ENCODE measurements around the gene TRPC5OS. TPM values are rescaled to one million over a fixed set of nuclear protein-coding genes. Genes with fewer than 3 reads are reported as not detected.

TRPC5OS gene
- total and polyA plus RNA-seq, 2 of the 13 experiments (the other 11 are each of a cell fraction or from before 2014, with no cell fraction given): not detected

DNA sequence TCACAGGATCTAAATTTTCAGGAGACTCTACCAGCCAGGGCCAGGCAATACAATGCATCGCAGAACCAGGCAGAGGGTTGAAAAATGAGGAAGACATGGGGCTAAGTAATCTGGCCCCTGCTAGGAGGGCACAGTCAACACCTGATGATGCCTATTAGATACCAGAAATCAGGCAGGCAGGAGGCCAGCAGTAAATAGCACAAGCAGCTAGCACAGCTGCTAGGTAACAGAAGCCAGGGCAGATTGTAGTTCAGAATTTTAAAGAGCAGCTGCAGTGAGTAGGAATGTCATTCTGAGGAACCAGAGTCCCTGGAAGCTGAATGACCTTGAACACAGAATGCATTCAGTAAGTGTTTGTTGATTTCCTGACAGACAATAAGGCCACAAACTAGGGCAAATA is 38.8 kb upstream of the TRPC5OS start:
- in situ Hi-C loops (cut with HindIII; ENCODE audit: extremely low pct_ligation_motif_present, low pct_unique_long_range_greater_than_20kb): no loop called here
- Histone ChIP-seq H2AFZ (ENCODE audit: low read length) (no peak overlapping the region), H3K4me1 (ENCODE audit: insufficient read depth, low read length) (no peaks in the 10 kb centered on the region), H3K27me3 (ENCODE audit: control insufficient read depth in 1 of 2, insufficient read depth in 2 of 2, low read length in 2 of 2) (no peaks in the 10 kb centered on the region), H3K4me3 (replicated peaks in 1 of 3; ENCODE audit: insufficient read depth in 1 of 3, low read depth in 2 of 3, low read length in 3 of 3) (no peak overlapping the region), H3K36me3 (replicated peaks in 1 of 2; ENCODE audit: control insufficient read depth in 1 of 2, insufficient read depth in 2 of 2, low read length in 2 of 2) (no peaks in the 10 kb centered on the region), H4K20me1 (ENCODE audit: insufficient read depth, low read length) (no peaks in the 10 kb centered on the region), H3K27ac (ENCODE audit: extremely low read length, insufficient read depth, low read length) (no peak overlapping the region), H3K9ac (ENCODE audit: insufficient read depth, low read depth, low read length) (no peak overlapping the region), H3K4me2 (ENCODE audit: low read depth, low read length) (no peak overlapping the region), H3K79me2 (ENCODE audit: insufficient read depth, low read length) (no peaks in the 10 kb centered on the region), H3K9me3 (ENCODE audit: low read length) (no peaks in the 10 kb centered on the region)
- intact Hi-C loops (cut with micrococcal nuclease; ENCODE audit: unreplicated experiment): no loop called here
- no peak for FAIRE-seq
- no CpG with 5 or more reads among the region's 1 CpG for WGBS (ENCODE audit: low lambda C conversion rate)
- TF ChIP-seq GTF2F1 (IDR thresholded peaks at IDR 0.05; ENCODE audit: low read length): no peak
- TF ChIP-seq, protein P1, sequence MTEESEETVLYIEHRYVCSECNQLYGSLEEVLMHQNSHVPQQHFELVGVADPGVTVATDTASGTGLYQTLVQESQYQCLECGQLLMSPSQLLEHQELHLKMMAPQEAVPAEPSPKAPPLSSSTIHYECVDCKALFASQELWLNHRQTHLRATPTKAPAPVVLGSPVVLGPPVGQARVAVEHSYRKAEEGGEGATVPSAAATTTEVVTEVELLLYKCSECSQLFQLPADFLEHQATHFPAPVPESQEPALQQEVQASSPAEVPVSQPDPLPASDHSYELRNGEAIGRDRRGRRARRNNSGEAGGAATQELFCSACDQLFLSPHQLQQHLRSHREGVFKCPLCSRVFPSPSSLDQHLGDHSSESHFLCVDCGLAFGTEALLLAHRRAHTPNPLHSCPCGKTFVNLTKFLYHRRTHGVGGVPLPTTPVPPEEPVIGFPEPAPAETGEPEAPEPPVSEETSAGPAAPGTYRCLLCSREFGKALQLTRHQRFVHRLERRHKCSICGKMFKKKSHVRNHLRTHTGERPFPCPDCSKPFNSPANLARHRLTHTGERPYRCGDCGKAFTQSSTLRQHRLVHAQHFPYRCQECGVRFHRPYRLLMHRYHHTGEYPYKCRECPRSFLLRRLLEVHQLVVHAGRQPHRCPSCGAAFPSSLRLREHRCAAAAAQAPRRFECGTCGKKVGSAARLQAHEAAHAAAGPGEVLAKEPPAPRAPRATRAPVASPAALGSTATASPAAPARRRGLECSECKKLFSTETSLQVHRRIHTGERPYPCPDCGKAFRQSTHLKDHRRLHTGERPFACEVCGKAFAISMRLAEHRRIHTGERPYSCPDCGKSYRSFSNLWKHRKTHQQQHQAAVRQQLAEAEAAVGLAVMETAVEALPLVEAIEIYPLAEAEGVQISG (CRISPR knock-in tag; IDR thresholded peaks at IDR 0.05): no peak
- TF ChIP-seq POLR2A (IDR thresholded peaks at IDR 0.05; ENCODE audit: insufficient read depth in 1 of 2, low read depth in 2 of 2, low read length in 2 of 2): no peak
- TF ChIP-seq HHEX (CRISPR knock-in tag; IDR thresholded peaks at IDR 0.05): no peak
- TF ChIP-seq NFIC (IDR thresholded peaks at IDR 0.05; ENCODE audit: low read length): no peak
- TF ChIP-seq ARID2 (CRISPR knock-in tag; IDR thresholded peaks at IDR 0.05; ENCODE audit: borderline replicate concordance): no peak
- ChIA-PET CTCF (ENCODE audit: low intra/inter-chr PET ratio, low total read pairs) (no interaction called here), POLR2A (no interaction called here)
- BruUV-seq (replicated peaks): no TSS peak
- DNase-seq (ENCODE audit: low spot score): no peak
- ATAC-seq: no peak

DNA sequence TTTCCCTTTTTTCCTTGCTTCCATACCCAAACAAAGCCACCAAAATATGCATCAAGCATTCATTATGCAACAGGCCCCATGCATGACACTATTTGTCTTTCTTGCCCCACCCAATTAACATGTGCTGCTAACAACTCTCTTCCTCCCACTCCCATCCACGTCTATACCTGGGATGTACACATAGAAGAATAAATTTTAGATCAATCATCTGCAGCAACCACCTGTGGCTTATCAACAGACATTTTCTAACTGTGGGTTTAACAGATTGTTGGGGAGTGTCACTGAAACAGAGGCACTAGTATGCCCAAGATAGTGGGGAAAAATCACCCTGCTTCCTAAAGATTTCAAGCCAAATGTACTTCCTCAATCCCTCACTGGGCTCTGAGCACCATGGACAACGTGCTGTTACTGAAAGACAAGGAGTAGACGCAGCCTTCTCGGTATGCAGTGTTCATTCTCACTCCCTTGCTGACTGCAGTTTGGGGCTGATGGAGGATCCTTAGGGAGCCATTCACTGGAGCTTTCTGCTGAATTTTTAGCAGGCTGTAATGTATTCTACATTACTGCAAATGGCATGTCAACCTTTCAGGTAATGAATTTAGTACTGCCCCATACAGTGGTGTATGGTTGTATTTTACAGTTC is 28.4 kb upstream of the TRPC5OS start:
- FAIRE-seq (no peak), ATAC-seq (no peak), DNase-seq (ENCODE audit: low spot score) (no peak)
- intact Hi-C loops (cut with micrococcal nuclease; ENCODE audit: unreplicated experiment) (no loop called here), in situ Hi-C loops (cut with HindIII; ENCODE audit: extremely low pct_ligation_motif_present, low pct_unique_long_range_greater_than_20kb) (no loop called here)
- Histone ChIP-seq H3K36me3 (replicated peaks in 1 of 2; ENCODE audit: control insufficient read depth in 1 of 2, insufficient read depth in 2 of 2, low read length in 2 of 2) (no peaks in the 10 kb centered on the region), H3K27ac (ENCODE audit: extremely low read length, insufficient read depth, low read length) (no peak overlapping the region), H3K4me2 (ENCODE audit: low read depth, low read length) (no peak overlapping the region), H3K9ac (ENCODE audit: insufficient read depth, low read depth, low read length) (no peak overlapping the region), H3K4me3 (replicated peaks in 1 of 3; ENCODE audit: insufficient read depth in 1 of 3, low read depth in 2 of 3, low read length in 3 of 3) (no peak overlapping the region), H3K4me1 (ENCODE audit: insufficient read depth, low read length) (no peaks in the 10 kb centered on the region), H2AFZ (ENCODE audit: low read length) (no peak overlapping the region), H3K9me3 (ENCODE audit: low read length) (no peaks in the 10 kb centered on the region), H4K20me1 (ENCODE audit: insufficient read depth, low read length) (no peaks in the 10 kb centered on the region), H3K27me3 (ENCODE audit: control insufficient read depth in 1 of 2, insufficient read depth in 2 of 2, low read length in 2 of 2) (no peaks in the 10 kb centered on the region), H3K79me2 (ENCODE audit: insufficient read depth, low read length) (no peaks in the 10 kb centered on the region)
- ChIA-PET CTCF (ENCODE audit: low intra/inter-chr PET ratio, low total read pairs) (no interaction called here), POLR2A (no interaction called here)
- WGBS (ENCODE audit: low lambda C conversion rate): 0% methylated on average over 1 of the region's 4 CpGs
- BruUV-seq (replicated peaks): no TSS peak
- no peak for TF ChIP-seq ZNF577 (CRISPR knock-in tag; IDR thresholded peaks at IDR 0.05; ENCODE audit: borderline replicate concordance, low read depth)
- no peak for TF ChIP-seq HNF4A (CRISPR knock-in tag; IDR thresholded peaks at IDR 0.05)
- TF ChIP-seq KLF12 (CRISPR knock-in tag; IDR thresholded peaks at IDR 0.05; ENCODE audit: borderline replicate concordance): no peak
- TF ChIP-seq TEAD3 (CRISPR knock-in tag; optimal IDR thresholded peaks at IDR 0.05; ENCODE audit: borderline replicate concordance): no peak
- no peak for TF ChIP-seq HHEX (CRISPR knock-in tag; IDR thresholded peaks at IDR 0.05)
- TF ChIP-seq ZBTB26 (CRISPR knock-in tag; IDR thresholded peaks at IDR 0.05; ENCODE audit: borderline replicate concordance): no peak
- no peak for TF ChIP-seq HNRNPLL (IDR thresholded peaks at IDR 0.05; ENCODE audit: low read depth, low read length, poor library complexity, severe bottlenecking)
- TF ChIP-seq, protein P2, sequence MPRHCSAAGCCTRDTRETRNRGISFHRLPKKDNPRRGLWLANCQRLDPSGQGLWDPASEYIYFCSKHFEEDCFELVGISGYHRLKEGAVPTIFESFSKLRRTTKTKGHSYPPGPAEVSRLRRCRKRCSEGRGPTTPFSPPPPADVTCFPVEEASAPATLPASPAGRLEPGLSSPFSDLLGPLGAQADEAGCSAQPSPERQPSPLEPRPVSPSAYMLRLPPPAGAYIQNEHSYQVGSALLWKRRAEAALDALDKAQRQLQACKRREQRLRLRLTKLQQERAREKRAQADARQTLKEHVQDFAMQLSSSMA (CRISPR knock-in tag; IDR thresholded peaks at IDR 0.05): no peak
- TF ChIP-seq MXD4 (CRISPR knock-in tag; IDR thresholded peaks at IDR 0.05): no peak
- TF ChIP-seq MXD1 (CRISPR knock-in tag; IDR thresholded peaks at IDR 0.05): no peak
